NCI-H345 treated with DMSO at 0.1 percent for 48 hours (cell line): ENCODE measurements around the gene TRIM61.
"Not testable (repeated sequence)": the region's sequence is repeated elsewhere in the genome, so short reads cannot be mapped to it uniquely, and the experiment has no call there.

Experiments used
- DNase-seq: peaks from one replicate; lab custom pipeline; 2025; ENCODE audit not compliant: unreplicated experiment; lab: John Stamatoyannopoulos, UW

The TRIM61 gene

DNA sequence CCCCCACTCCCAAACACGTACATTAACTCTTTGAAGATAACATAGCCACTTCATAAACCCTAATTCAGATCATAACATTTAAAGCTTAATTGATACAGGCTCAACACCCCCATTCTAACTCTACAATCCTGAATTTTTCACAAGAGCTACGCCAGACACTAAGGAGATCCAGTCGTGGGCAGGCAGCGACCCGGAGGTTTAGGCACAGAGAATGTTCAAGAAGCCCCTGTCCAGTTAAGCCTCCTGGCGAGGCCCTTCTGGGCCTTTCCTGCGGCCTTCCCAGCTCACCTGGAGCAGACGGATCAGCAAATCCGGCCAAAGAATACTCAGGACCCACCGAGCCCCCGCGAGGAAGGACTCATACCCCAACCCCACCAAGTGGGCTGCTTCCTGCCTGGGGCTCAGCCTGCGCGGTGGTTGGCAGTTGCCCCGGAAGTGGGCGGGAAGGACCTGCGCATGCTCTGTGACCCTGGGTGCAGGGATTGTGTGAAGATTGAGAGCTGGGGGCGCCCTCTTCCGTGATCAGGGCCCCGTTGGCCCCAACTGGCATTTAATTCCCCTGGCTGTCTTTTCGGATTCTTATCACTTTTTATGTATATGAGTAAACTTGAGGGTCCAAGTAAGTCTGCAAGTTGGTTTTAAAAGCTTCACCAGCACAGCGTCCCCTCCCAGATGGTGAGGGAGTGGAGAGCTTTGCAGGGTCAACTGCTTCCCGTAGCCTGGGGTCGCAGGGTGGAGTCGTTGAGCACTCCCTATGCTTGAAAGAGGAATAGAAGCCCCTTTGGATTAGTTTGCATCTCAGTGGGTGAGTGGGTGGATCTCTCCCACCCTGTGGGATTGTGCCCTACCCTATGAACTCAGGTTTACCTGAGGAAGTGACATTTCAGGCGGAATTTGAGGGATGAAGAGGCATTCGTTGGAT lies at the start of gene TRIM61:
Gene TRIM61, minus strand, starts transcription at position 415 of the 922 bp plus-strand sequence. CDS start 7,655 bp downstream, outside the sequence.
- no peak for DNase-seq

DNA sequence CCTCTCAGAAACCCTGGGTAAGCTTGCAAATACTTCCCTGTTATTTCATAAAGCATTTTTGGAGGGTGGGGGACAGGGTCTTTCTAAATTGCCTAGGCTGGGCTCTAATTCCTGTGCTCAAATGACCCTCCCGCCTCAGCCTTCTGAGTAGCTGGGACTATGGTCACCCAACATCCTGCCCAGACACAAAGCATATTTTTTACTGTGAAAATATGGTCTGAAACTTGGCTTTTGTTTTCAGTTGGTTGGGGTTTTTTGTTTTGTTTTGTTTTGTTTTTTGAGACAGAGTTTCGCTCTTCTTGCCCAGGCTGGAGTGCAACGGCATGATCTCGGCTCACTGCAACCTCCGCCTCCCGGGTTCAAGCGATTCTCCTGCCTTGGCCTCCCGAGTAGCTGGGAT lies 48.3 kb upstream of the TRIM61 start:
- DNase-seq = not testable (repeated sequence)

DNA sequence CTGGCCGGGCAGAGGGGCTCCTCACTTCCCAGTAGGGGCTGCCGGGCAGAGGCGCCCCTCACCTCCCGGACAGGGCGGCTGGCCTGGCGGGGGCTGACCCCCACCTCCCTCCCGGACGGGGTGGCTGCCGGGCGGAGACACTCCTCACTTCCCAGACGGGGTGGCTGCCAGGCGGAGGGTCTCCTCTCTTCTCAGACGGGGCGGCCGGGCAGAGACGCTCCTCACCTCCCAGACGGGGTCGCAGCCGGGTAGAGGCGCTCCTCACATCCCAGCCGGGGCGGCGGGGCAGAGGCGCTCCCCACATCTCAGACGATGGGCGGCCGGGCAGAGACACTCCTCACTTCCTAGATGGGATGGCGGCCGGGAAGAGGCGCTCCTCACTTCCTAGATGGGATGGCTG lies 42.5 kb upstream of the TRIM61 start:
- DNase-seq = not testable (repeated sequence)

DNA sequence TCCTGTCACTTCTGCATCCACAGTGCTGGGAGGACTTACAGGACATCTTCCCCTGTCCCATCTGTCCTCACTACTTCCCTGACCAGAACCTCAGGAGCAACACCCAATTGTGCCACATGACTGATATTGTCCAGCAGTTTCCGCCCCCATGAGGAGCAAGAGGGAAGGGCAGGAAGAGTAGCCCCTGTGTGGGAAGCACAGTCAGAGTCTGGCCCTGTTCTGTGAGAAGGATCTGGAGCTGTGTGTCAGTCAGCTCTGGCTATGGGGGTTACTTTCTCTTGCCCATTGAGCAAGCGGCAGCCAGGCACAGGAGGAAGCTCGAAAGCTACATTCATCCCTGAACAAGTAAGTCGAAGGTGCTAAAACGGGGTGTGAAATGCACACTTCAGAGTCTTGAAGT lies 39.5 kb upstream of the TRIM61 start:
- DNase-seq = no peak

- DNase-seq = no peak
Observed at GRCh38 chr4:165013691-165014090, 36.2 kb upstream of the TRIM61 start.

DNA sequence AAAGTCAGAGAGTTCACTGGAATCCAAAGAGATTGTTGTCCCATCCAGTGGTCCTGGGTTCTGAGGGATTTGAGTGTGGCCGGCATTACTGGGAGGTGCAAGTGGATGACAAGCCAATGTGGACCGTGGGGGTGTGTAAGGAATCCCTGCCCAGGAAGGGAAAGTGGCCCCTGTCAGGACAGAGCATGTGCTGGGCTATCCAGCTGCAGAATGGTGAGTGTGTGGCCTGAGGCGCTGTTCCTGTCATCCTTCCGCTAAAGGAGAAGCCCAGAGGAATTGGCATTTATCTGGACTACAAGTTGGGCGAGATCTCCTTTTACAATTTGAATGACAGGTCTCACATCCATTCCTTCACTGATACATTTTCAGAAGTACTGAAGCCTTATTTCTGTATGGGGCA lies 33.9 kb upstream of the TRIM61 start:
- no peak for DNase-seq

GRCh38 chr4:165010991-165011390 lies 33.5 kb upstream of the TRIM61 start:
- DNase-seq = no peak

- no peak for DNase-seq
Observed at GRCh38 chr4:165010487-165010886, 33.0 kb upstream of the TRIM61 start.

- no peak for DNase-seq
Observed at GRCh38 chr4:165009493-165010227, 32.2 kb upstream of the TRIM61 start.

GRCh38 chr4:165006886-165007285 lies 29.4 kb upstream of the TRIM61 start:
- no peak for DNase-seq

DNA sequence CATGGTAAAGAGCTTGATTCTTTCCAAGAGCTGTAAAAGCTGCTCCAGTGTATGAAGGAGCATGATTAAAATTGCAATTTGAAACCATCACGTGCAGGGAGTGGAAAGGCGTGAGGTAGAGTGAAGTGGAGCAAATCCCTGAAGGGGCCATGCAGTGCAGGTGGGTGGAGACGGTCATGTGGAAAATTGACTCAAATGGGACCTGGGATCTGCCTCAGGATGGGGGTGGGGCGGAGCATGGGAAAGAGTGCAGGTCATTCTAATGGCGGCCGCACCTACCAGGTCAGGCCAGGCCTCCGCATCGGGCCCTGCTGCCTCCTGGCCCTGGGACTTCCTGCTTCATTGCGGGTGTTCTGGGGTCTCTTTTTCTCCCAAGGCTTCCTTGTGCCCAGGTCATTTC lies 29.0 kb upstream of the TRIM61 start:
- DNase-seq = no peak

DNA sequence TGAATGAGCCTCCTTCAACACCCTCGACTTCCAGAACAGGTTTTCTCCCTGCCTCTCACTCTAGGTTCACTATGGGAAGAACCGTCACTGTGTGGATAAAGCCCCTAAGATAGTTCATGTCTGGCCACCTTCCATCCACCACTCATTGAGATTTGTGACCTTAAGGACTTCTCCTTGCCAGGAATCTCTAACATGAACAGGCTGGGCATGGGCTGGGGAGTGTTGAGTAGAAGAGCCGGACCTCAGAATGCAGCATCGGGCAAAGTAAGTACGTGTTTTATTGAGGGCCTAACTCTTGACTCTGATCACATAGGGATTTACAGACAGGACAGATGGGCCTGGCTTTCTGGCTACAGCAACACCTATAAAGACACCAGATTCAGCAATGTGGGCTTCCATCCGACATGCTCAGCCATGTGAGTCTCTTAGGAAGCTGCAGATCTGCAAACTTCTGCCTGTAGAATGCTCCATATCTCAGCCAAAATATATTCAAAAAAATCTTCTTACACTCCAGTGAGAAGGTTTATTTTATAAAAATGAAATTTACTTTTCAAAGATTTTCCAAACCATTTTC lies 28.0 kb upstream of the TRIM61 start:
- no peak for DNase-seq

- DNase-seq = not testable (repeated sequence)
Observed at GRCh38 chr4:165001957-165002356, 24.5 kb upstream of the TRIM61 start.

- DNase-seq = not testable (repeated sequence)
Observed at GRCh38 chr4:164998526-164999080, 21.1 kb upstream of the TRIM61 start.

GRCh38 chr4:164997941-164998340 lies 20.5 kb upstream of the TRIM61 start:
- no peak for DNase-seq

DNA sequence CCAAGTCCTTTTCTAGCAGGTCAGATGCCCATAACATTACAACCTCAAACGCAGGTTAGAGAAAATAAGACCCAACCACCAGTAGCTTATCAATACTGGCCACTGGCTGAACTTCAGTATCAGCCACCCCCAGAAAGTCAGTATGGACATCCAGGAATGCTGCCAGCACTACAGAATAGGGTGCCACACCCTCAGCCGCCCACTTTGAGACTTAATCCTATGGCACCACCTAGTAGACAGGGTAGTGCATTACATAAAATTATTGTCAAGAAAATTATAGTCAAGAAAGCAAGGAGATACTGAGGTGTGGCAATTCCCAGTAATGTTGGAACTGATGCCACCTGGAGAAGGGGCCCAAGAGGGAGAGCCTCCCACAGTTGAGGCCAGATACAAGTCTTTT lies 19.9 kb upstream of the TRIM61 start:
- DNase-seq = no peak

DNA sequence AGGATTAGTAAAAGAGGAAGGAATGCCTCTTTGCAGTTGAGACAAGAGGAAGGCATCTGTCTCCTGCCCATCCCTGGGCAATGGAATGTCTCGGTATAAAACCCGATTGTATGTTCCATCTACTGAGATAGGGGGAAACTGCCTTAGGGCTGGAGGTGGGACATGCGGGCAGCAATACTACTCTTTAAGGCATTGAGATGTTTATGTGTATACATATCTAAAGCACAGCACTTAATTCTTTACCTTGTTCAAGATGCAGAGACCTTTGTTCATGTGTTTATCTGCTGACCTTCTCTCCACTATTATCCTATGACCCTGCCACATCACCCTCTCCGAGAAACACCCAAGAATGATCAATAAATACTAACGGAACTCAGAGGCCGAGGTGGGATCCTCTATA lies 18.7 kb upstream of the TRIM61 start:
- not testable (repeated sequence) for DNase-seq

GRCh38 chr4:164990786-164991185 lies 13.3 kb upstream of the TRIM61 start:
- DNase-seq = not testable (repeated sequence)

DNA sequence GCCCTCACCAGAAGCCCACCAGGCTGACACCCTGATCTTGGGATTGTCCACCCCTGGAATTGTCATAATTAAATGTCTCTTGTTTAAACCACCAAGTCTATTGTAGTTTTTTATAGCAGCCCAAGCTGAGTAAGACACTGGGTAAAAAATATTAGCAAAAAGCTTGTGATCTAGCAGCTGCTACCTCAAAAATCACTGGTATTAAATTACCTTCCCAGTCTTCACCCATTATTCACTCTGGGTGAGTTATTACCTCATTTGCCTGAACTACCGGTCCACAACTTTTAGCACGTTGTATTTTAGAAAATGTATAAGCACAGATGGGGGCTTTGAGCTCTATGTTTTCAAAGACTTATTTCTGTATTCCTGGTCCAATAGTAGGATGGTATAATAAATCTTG lies 12.0 kb upstream of the TRIM61 start:
- no peak for DNase-seq

DNA sequence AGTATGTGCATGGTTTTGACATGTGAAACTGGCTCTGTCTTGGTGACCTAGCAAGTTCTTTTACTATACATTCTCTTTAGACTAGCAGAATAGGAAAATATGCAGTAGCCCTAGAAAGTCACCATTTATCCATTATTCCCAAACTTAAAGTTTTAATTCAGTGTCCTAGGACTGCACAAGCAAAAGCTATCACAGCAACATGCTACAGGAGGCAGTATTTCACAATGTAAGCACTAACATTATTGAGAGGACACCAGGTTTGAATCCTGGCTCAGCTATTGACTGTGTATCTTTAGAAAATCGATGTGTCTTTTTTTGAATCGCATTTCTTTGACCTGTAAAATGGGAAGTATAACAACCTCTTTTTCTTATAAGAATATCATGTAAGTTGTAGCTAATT lies 5.5 kb downstream of the TRIM61 start:
- DNase-seq = not testable (repeated sequence)

DNA sequence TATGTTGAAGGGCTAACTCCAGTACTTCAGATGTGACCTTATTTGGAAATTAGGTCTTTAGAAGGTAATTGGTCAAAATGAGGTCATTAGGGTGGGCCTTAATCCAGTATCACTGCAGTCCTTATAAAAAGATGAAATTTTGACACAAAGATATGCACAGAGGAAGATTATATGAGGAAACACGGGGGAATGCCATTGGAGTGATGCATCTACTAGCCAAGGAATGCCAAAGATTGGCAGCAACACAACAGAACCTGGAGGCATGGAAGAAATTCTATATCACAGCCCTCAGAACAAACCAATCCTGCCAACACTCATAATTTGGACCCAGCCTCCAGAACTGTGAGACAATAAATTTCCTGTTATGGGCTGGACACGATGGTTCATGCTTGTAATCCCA lies 17.6 kb downstream of the TRIM61 start:
- no peak for DNase-seq
